ENCODE data around the gene SWT1. TPM values are rescaled to one million over a fixed set of nuclear protein-coding genes. Genes with fewer than 3 reads are reported as not detected.

SWT1 gene
- total and polyA plus RNA-seq, 2 of the 13 experiments (the other 11 are each of a cell fraction or from before 2014, with no cell fraction given), result 1.7 to 2.5 TPM

GRCh38 chr1:185263780-185264179 is 106.8 kb downstream of the SWT1 start:
- POLR2A ChIA-PET, result no interaction called here
- no peak for ATAC-seq
- TF ChIP-seq SSRP1 (CRISPR knock-in tag; IDR thresholded peaks at IDR 0.05) (no peak), SIN3A (IDR thresholded peaks at IDR 0.05; ENCODE audit: borderline replicate concordance, low read depth, low read length) (no peak), FOXO4 (CRISPR knock-in tag; conservative IDR thresholded peaks at IDR 0.05) (no peak), CHCHD3 (CRISPR knock-in tag; IDR thresholded peaks at IDR 0.05) (no peak), SKI (IDR thresholded peaks at IDR 0.05; ENCODE audit: partially characterized antibody) (no peak), EP300 (IDR thresholded peaks at IDR 0.05; ENCODE audit: low read depth in 2 of 2, low read length in 2 of 2) (no peak), EP300 (CRISPR knock-in tag; IDR thresholded peaks at IDR 0.05; ENCODE audit: borderline replicate concordance) (no peak), ATAD3A (CRISPR knock-in tag; IDR thresholded peaks at IDR 0.05) (no peak), CREB1 (IDR thresholded peaks at IDR 0.05) (no peak), CREB1 (CRISPR knock-in tag; IDR thresholded peaks at IDR 0.05) (no peak), SETDB1 (CRISPR knock-in tag; IDR thresholded peaks at IDR 0.05; ENCODE audit: borderline replicate concordance) (no peak), ZBTB46 (CRISPR knock-in tag; IDR thresholded peaks at IDR 0.05; ENCODE audit: borderline replicate concordance) (no peak), ZNF674 (CRISPR knock-in tag; IDR thresholded peaks at IDR 0.05; ENCODE audit: low read depth) (no peak)
- TF ChIP-seq, protein P1, sequence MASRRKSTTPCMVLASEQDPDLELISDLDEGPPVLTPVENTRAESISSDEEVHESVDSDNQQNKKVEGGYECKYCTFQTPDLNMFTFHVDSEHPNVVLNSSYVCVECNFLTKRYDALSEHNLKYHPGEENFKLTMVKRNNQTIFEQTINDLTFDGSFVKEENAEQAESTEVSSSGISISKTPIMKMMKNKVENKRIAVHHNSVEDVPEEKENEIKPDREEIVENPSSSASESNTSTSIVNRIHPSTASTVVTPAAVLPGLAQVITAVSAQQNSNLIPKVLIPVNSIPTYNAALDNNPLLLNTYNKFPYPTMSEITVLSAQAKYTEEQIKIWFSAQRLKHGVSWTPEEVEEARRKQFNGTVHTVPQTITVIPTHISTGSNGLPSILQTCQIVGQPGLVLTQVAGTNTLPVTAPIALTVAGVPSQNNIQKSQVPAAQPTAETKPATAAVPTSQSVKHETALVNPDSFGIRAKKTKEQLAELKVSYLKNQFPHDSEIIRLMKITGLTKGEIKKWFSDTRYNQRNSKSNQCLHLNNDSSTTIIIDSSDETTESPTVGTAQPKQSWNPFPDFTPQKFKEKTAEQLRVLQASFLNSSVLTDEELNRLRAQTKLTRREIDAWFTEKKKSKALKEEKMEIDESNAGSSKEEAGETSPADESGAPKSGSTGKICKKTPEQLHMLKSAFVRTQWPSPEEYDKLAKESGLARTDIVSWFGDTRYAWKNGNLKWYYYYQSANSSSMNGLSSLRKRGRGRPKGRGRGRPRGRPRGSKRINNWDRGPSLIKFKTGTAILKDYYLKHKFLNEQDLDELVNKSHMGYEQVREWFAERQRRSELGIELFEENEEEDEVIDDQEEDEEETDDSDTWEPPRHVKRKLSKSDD (CRISPR knock-in tag; IDR thresholded peaks at IDR 0.05; ENCODE audit: low read depth), result no peak
- TF ChIP-seq, protein P2, sequence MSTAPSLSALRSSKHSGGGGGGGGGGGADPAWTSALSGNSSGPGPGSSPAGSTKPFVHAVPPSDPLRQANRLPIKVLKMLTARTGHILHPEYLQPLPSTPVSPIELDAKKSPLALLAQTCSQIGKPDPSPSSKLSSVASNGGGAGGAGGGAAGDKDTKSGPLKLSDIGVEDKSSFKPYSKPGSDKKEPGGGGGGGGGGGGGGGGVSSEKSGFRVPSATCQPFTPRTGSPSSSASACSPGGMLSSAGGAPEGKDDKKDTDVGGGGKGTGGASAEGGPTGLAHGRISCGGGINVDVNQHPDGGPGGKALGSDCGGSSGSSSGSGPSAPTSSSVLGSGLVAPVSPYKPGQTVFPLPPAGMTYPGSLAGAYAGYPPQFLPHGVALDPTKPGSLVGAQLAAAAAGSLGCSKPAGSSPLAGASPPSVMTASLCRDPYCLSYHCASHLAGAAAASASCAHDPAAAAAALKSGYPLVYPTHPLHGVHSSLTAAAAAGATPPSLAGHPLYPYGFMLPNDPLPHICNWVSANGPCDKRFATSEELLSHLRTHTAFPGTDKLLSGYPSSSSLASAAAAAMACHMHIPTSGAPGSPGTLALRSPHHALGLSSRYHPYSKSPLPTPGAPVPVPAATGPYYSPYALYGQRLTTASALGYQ (CRISPR knock-in tag; IDR thresholded peaks at IDR 0.05), result no peak
- TF ChIP-seq, protein P3, sequence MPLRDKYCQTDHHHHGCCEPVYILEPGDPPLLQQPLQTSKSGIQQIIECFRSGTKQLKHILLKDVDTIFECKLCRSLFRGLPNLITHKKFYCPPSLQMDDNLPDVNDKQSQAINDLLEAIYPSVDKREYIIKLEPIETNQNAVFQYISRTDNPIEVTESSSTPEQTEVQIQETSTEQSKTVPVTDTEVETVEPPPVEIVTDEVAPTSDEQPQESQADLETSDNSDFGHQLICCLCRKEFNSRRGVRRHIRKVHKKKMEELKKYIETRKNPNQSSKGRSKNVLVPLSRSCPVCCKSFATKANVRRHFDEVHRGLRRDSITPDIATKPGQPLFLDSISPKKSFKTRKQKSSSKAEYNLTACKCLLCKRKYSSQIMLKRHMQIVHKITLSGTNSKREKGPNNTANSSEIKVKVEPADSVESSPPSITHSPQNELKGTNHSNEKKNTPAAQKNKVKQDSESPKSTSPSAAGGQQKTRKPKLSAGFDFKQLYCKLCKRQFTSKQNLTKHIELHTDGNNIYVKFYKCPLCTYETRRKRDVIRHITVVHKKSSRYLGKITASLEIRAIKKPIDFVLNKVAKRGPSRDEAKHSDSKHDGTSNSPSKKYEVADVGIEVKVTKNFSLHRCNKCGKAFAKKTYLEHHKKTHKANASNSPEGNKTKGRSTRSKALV (CRISPR knock-in tag; IDR thresholded peaks at IDR 0.05), result no peak

More at GRCh38 chr1:185263780-185264179, 106.8 kb downstream of the SWT1 start:
- in situ Hi-C loops (cut with HindIII; ENCODE audit: extremely low pct_ligation_motif_present, low pct_unique_long_range_greater_than_20kb), result no loop called here
- FAIRE-seq (no peak), DNase-seq (ENCODE audit: low spot score) (no peak)
- no peak overlapping the region for H3K4me3 ChIP-seq (replicated peaks in 1 of 3; ENCODE audit: insufficient read depth in 1 of 3, low read depth in 2 of 3, low read length in 3 of 3)
- no peaks in the 10 kb centered on the region for H3K79me2 ChIP-seq (ENCODE audit: insufficient read depth, low read length)
- H4K20me1 ChIP-seq (ENCODE audit: insufficient read depth, low read length), result no peaks in the 10 kb centered on the region
- WGBS (ENCODE audit: low lambda C conversion rate), result 75% methylated on average over 1 of the region's 1 CpG
- H3K9me3 ChIP-seq (ENCODE audit: low read length), result no peaks in the 10 kb centered on the region
- peaks cover 12% of the 10 kb centered on the region for H3K4me1 ChIP-seq (ENCODE audit: insufficient read depth, low read length)
- no peak overlapping the region for H3K27ac ChIP-seq (ENCODE audit: extremely low read length, insufficient read depth, low read length)
- no peaks in the 10 kb centered on the region for H3K36me3 ChIP-seq (replicated peaks in 1 of 2; ENCODE audit: control insufficient read depth in 1 of 2, insufficient read depth in 2 of 2, low read length in 2 of 2)
- H2AFZ ChIP-seq (ENCODE audit: low read length), result no peak overlapping the region
- no peak overlapping the region for H3K4me2 ChIP-seq (ENCODE audit: low read depth, low read length)
- CTCF ChIA-PET (ENCODE audit: low intra/inter-chr PET ratio, low total read pairs), result no interaction called here
- no TSS peak for BruUV-seq (replicated peaks)
- H3K27me3 ChIP-seq (ENCODE audit: control insufficient read depth in 1 of 2, insufficient read depth in 2 of 2, low read length in 2 of 2), result no peaks in the 10 kb centered on the region; a peak in 1 of 5 replicates
- intact Hi-C loops (cut with micrococcal nuclease; ENCODE audit: unreplicated experiment), result no loop called here
- H3K9ac ChIP-seq (ENCODE audit: insufficient read depth, low read depth, low read length), result no peak overlapping the region

Measured in HepG2 (cell line).